Liver (tissue), 9 donors: ENCODE data around the gene RBP4. TPM values are rescaled to one million over a fixed set of nuclear protein-coding genes. Genes with fewer than 3 reads are reported as not detected.
A peak's percentile ranks its signal among the peaks of the same experiment; 100 is the strongest.

Experiments
- DNase-seq: peaks from one replicate; pipeline ENCODE4 v3.0.0-alpha.2; 2017; ENCODE audit warnings: low spot score
- H3K27ac ChIP-seq, 2 donors: one replicate each; pipeline ENCODE4 v1.7.0; 2013; ENCODE audit warnings: inconsistent platforms in 2 of 2, low read length in 2 of 2, control low read depth in 1 of 2, low read depth in 1 of 2, mild to moderate bottlenecking in 1 of 2
- H3K27me3 ChIP-seq, 4 donors: one replicate each; pipeline versions ENCODE4 v1.6.1 to v1.7.0; 2013; ENCODE audit warnings: low read length in 3 of 4, inconsistent platforms in 1 of 4, mild to moderate bottlenecking in 1 of 4, moderate library complexity in 1 of 4; ENCODE audit not compliant: control insufficient read depth in 4 of 4, insufficient read depth in 4 of 4
- H3K36me3 ChIP-seq, 4 donors: one replicate each; pipeline versions ENCODE4 v1.6.1 to v1.7.0; 2013; ENCODE audit warnings: low read length in 3 of 4, mild to moderate bottlenecking in 3 of 4, low read depth in 1 of 4, moderate library complexity in 1 of 4; ENCODE audit not compliant: control insufficient read depth in 4 of 4, insufficient read depth in 3 of 4
- H3K4me1 ChIP-seq, 4 donors: one replicate each; pipeline versions ENCODE4 v1.6.1 to v1.7.0; 2013; ENCODE audit warnings: low read length in 3 of 4, mild to moderate bottlenecking in 3 of 4, moderate library complexity in 1 of 4; ENCODE audit not compliant: control insufficient read depth in 4 of 4, insufficient read depth in 4 of 4
- H3K4me3 ChIP-seq, 3 donors: one replicate each; pipeline versions ENCODE4 v1.6.1 to v1.7.0; 2013; ENCODE audit warnings: low read length in 3 of 3, control low read depth in 1 of 3, low read depth in 1 of 3, mild to moderate bottlenecking in 1 of 3
- H3K9ac ChIP-seq, 2 donors: one replicate each; pipeline ENCODE4 v1.7.0; 2013; ENCODE audit warnings: low read length in 2 of 2, mild to moderate bottlenecking in 2 of 2, moderate library complexity in 2 of 2, control low read depth in 1 of 2, low read depth in 1 of 2
- H3K9me3 ChIP-seq, 4 donors: one replicate each; pipeline versions ENCODE4 v1.6.1 to v1.7.0; 2013; ENCODE audit warnings: low read length in 3 of 4; ENCODE audit not compliant: control insufficient read depth in 4 of 4
- EGR1 ChIP-seq, 2 donors: IDR thresholded peaks; 2 replicates each; pipeline ENCODE4 v1.6.1; 2016 to 2018; ENCODE audit warnings: antibody characterized with exemption in 2 of 2, low read depth in 2 of 2
- FOXA1 ChIP-seq: IDR thresholded peaks from 2 replicates; pipeline ENCODE4 v1.6.1; 2016; ENCODE audit warnings: antibody characterized with exemption
- FOXA2 ChIP-seq: IDR thresholded peaks from 2 replicates; pipeline ENCODE4 v1.6.1; 2016; ENCODE audit warnings: antibody characterized with exemption
- GABPA ChIP-seq, 2 donors: IDR thresholded peaks in 1 of 2; conservative IDR thresholded peaks in 1 of 2; 2 replicates each; pipeline ENCODE4 v1.6.1; 2016; ENCODE audit warnings: antibody characterized with exemption in 2 of 2, mild to moderate bottlenecking in 1 of 2, moderate library complexity in 1 of 2
- HNF4A ChIP-seq, 2 donors: conservative IDR thresholded peaks; 2 replicates each; pipeline ENCODE4 v1.6.1; 2016; ENCODE audit warnings: antibody characterized with exemption in 2 of 2, mild to moderate bottlenecking in 2 of 2
- HNF4G ChIP-seq: IDR thresholded peaks from 2 replicates; pipeline ENCODE4 v1.6.1; 2016; ENCODE audit warnings: antibody characterized with exemption
- JUND ChIP-seq, 2 donors: IDR thresholded peaks; 2 replicates each; pipeline ENCODE4 v1.6.1; 2016; ENCODE audit warnings: antibody characterized with exemption in 2 of 2
- NR2F2 ChIP-seq: IDR thresholded peaks from 2 replicates; pipeline ENCODE4 v1.6.1; 2016; ENCODE audit warnings: antibody characterized with exemption
- RXRA ChIP-seq, 2 donors: IDR thresholded peaks; 2 replicates each; pipeline ENCODE4 v1.6.1; 2017 to 2018; ENCODE audit warnings: antibody characterized with exemption in 2 of 2, mild to moderate bottlenecking in 1 of 2
- SP1 ChIP-seq: IDR thresholded peaks from 2 replicates; pipeline ENCODE4 v1.6.1; 2018; ENCODE audit warnings: antibody characterized with exemption, mild to moderate bottlenecking
- TAF1 ChIP-seq: conservative IDR thresholded peaks from 2 replicates; pipeline ENCODE4 v1.6.1; 2016; ENCODE audit warnings: antibody characterized with exemption, mild to moderate bottlenecking
- YY1 ChIP-seq: IDR thresholded peaks from 2 replicates; pipeline ENCODE4 v1.6.1; 2016; ENCODE audit warnings: antibody characterized with exemption, mild to moderate bottlenecking
- ZBTB33 ChIP-seq: IDR thresholded peaks from 2 replicates; pipeline ENCODE4 v1.6.1; 2016; ENCODE audit warnings: antibody characterized with exemption
- WGBS: extraction: QIAGEN DNeasy Blood & Tissue Kit; methylation state at CpG from one replicate; pipeline ENCODE4 v1.1.7; 2013; 5-methylcytosine and 5-hydroxymethylcytosine counted together
- polyA plus RNA-seq, 2 donors: library from polyadenylated mRNA; stranded (reverse) in 1 of 2; unstranded in 1 of 2; fragments of 200-250 nt in 1 of 2; fragments of >200 nt in 1 of 2; fragmentation: Nextera tagmentation in 1 of 2; extraction: Ambion mirVana in 1 of 2; gene quantifications; one replicate each; pipeline versions ENCODE4 v1.2.1 to v1.2.3, GENCODE V29; 2013 to 2015
- total RNA-seq, 2 donors: library from RNA; depleted of rRNA; stranded (reverse); fragments of >200 nt; gene quantifications; one replicate each; pipeline ENCODE4 v1.2.3, GENCODE V29; 2014
- TF ChIP-seq, protein P1 (sequence below): IDR thresholded peaks from 2 replicates; pipeline ENCODE4 v1.6.1; 2016; ENCODE audit warnings: antibody characterized with exemption
- TF ChIP-seq, protein P2 (sequence below): fragments of 150-350 bp; IDR thresholded peaks from 2 replicates; pipeline ENCODE4 v1.5.1; 2017; ENCODE audit warnings: improper control_type of control experiment, low read depth, low read length; ENCODE audit not compliant: missing input control
- TF ChIP-seq, protein P3 (sequence below): IDR thresholded peaks from 2 replicates; pipeline ENCODE4 v1.6.1; 2016; ENCODE audit warnings: antibody characterized with exemption, mild to moderate bottlenecking
- donor health status: healthy.
- donor health status: healthy.
- donor health status: healthy.
- donor health status: healthy.
- donor health status: healthy.

Gene RBP4
- total and polyA plus RNA-seq, 4 donors, result 1,174 to 10,329 (median 3,953) TPM

GRCh38 chr10:93600446-93601145 lies 439 bp downstream of the RBP4 start:
- Histone ChIP-seq H3K36me3 (peaks cover 0 to 27% (median 10%) of the 10 kb centered on the region in 4 donors), H3K4me3 (peak overlapping the region; percentile 63 to 91 (median 81)), H3K9me3 (no peaks in the 10 kb centered on the region), H3K9ac (peak overlapping the region; percentile 70 to 90), H3K4me1 (peaks cover 3 to 56% (median 44%) of the 10 kb centered on the region in 4 donors), H3K27me3 (no peaks in the 10 kb centered on the region), H3K27ac (peak overlapping the region; percentile 24 to 93)
- TF ChIP-seq JUND (IDR thresholded peaks at IDR 0.05), result no peak
- TF ChIP-seq FOXA2, result no peak
- peak; percentile 60 to 69 for TF ChIP-seq RXRA (IDR thresholded peaks at IDR 0.05)
- TF ChIP-seq, protein P1, sequence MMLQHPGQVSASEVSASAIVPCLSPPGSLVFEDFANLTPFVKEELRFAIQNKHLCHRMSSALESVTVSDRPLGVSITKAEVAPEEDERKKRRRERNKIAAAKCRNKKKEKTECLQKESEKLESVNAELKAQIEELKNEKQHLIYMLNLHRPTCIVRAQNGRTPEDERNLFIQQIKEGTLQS, result no peak
- no peak for TF ChIP-seq GABPA (IDR thresholded peaks at IDR 0.05 in 1 of 2, conservative IDR thresholded peaks at IDR 0.05 in 1 of 2)
- TF ChIP-seq, protein P2, sequence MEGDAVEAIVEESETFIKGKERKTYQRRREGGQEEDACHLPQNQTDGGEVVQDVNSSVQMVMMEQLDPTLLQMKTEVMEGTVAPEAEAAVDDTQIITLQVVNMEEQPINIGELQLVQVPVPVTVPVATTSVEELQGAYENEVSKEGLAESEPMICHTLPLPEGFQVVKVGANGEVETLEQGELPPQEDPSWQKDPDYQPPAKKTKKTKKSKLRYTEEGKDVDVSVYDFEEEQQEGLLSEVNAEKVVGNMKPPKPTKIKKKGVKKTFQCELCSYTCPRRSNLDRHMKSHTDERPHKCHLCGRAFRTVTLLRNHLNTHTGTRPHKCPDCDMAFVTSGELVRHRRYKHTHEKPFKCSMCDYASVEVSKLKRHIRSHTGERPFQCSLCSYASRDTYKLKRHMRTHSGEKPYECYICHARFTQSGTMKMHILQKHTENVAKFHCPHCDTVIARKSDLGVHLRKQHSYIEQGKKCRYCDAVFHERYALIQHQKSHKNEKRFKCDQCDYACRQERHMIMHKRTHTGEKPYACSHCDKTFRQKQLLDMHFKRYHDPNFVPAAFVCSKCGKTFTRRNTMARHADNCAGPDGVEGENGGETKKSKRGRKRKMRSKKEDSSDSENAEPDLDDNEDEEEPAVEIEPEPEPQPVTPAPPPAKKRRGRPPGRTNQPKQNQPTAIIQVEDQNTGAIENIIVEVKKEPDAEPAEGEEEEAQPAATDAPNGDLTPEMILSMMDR, result no peak
- no peak for TF ChIP-seq FOXA1
- no peak for TF ChIP-seq NR2F2
- TF ChIP-seq TAF1, result no peak
- TF ChIP-seq HNF4G, result no peak
- no peak for TF ChIP-seq YY1
- no peak for TF ChIP-seq EGR1 (IDR thresholded peaks at IDR 0.05; ENCODE audit: low read depth in 2 of 2)
- TF ChIP-seq, protein P3, sequence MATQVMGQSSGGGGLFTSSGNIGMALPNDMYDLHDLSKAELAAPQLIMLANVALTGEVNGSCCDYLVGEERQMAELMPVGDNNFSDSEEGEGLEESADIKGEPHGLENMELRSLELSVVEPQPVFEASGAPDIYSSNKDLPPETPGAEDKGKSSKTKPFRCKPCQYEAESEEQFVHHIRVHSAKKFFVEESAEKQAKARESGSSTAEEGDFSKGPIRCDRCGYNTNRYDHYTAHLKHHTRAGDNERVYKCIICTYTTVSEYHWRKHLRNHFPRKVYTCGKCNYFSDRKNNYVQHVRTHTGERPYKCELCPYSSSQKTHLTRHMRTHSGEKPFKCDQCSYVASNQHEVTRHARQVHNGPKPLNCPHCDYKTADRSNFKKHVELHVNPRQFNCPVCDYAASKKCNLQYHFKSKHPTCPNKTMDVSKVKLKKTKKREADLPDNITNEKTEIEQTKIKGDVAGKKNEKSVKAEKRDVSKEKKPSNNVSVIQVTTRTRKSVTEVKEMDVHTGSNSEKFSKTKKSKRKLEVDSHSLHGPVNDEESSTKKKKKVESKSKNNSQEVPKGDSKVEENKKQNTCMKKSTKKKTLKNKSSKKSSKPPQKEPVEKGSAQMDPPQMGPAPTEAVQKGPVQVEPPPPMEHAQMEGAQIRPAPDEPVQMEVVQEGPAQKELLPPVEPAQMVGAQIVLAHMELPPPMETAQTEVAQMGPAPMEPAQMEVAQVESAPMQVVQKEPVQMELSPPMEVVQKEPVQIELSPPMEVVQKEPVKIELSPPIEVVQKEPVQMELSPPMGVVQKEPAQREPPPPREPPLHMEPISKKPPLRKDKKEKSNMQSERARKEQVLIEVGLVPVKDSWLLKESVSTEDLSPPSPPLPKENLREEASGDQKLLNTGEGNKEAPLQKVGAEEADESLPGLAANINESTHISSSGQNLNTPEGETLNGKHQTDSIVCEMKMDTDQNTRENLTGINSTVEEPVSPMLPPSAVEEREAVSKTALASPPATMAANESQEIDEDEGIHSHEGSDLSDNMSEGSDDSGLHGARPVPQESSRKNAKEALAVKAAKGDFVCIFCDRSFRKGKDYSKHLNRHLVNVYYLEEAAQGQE, result no peak
- peak in 1 of 2 donors; percentile 20 for TF ChIP-seq HNF4A (conservative IDR thresholded peaks at IDR 0.05)
- TF ChIP-seq ZBTB33, result no peak
- 6% methylated on average over 60 of the region's 60 CpGs for WGBS
- no peak for DNase-seq

- WGBS, result 34% methylated on average over 4 of the region's 4 CpGs
- peak overlapping the region; percentile 24 to 78 for H3K27ac ChIP-seq
- DNase-seq, result no peak
- TF ChIP-seq SP1, result no peak
- TF ChIP-seq, protein P1, result no peak
- H3K9me3 ChIP-seq, result no peaks in the 10 kb centered on the region
- H3K4me3 ChIP-seq, result peak overlapping the region; percentile 63 to 91 (median 81)
- H3K27me3 ChIP-seq, result no peaks in the 10 kb centered on the region
- H3K36me3 ChIP-seq, result peaks cover 0 to 35% (median 15%) of the 10 kb centered on the region in 4 donors
- peak overlapping the region; percentile 70 to 90 for H3K9ac ChIP-seq
- H3K4me1 ChIP-seq, result peaks cover 0 to 64% (median 47%) of the 10 kb centered on the region in 4 donors
Measured at GRCh38 chr10:93599778-93600177, 1.3 kb downstream of the RBP4 start.
